ENCODE measurements around the gene UQCC2. TPM values are rescaled to one million over a fixed set of nuclear protein-coding genes. Genes with fewer than 3 reads are reported as not detected.

Gene UQCC2
- total RNA-seq, 2 experiments from 2014 or later = 118 to 126 TPM

- Mint-ChIP-seq H3K36me3 (no peaks in the 10 kb centered on the region), H3K27me3 (peaks cover 6% of the 10 kb centered on the region)
- DNase-seq = no peak
These were observed 12.0 kb upstream of the UQCC2 start for GRCh38 chr6:33723371-33724085.

GRCh38 chr6:33722103-33722623 is 10.7 kb upstream of the UQCC2 start:
- peaks cover 16% of the 10 kb centered on the region for H3K4me1 Mint-ChIP-seq
- no peak overlapping the region for H3K4me3 Mint-ChIP-seq
- peaks cover 6% of the 10 kb centered on the region for H3K27me3 Mint-ChIP-seq
- H3K36me3 Mint-ChIP-seq = no peaks in the 10 kb centered on the region
- H3K27ac Mint-ChIP-seq = no peak overlapping the region
- no peak for DNase-seq
- H3K9me3 Mint-ChIP-seq = no peaks in the 10 kb centered on the region

More at GRCh38 chr6:33723371-33724085, 12.0 kb upstream of the UQCC2 start:
- Mint-ChIP-seq H3K4me1 (peaks cover 16% of the 10 kb centered on the region), H3K27ac (no peak overlapping the region), H3K4me3 (no peak overlapping the region), H3K9me3 (no peaks in the 10 kb centered on the region)

GRCh38 chr6:33721508-33721907 is 10.0 kb upstream of the UQCC2 start:
- no peaks in the 10 kb centered on the region for H3K9me3 Mint-ChIP-seq
- no peaks in the 10 kb centered on the region for H3K36me3 Mint-ChIP-seq
- H3K4me1 Mint-ChIP-seq = peaks cover 16% of the 10 kb centered on the region
- DNase-seq = no peak
- no peak overlapping the region for H3K27ac Mint-ChIP-seq
- peaks cover 6% of the 10 kb centered on the region for H3K27me3 Mint-ChIP-seq
- H3K4me3 Mint-ChIP-seq = no peak overlapping the region

GRCh38 chr6:33720998-33721397 is 9.5 kb upstream of the UQCC2 start:
- peaks cover 6% of the 10 kb centered on the region for H3K27me3 Mint-ChIP-seq
- H3K4me1 Mint-ChIP-seq = peaks cover 16% of the 10 kb centered on the region
- H3K4me3 Mint-ChIP-seq = no peak overlapping the region
- no peaks in the 10 kb centered on the region for H3K36me3 Mint-ChIP-seq
- no peak for DNase-seq
- no peaks in the 10 kb centered on the region for H3K9me3 Mint-ChIP-seq
- no peak overlapping the region for H3K27ac Mint-ChIP-seq

- Mint-ChIP-seq H3K4me3 (no peak overlapping the region), H3K27ac (no peak overlapping the region), H3K27me3 (peaks cover 6% of the 10 kb centered on the region), H3K9me3 (no peaks in the 10 kb centered on the region), H3K36me3 (no peaks in the 10 kb centered on the region), H3K4me1 (peaks cover 9% of the 10 kb centered on the region)
- no peak for DNase-seq
These were observed 8.0 kb upstream of the UQCC2 start for GRCh38 chr6:33719326-33719987.

GRCh38 chr6:33718713-33719112 is 7.2 kb upstream of the UQCC2 start:
- Mint-ChIP-seq H3K4me1 (peaks cover 3% of the 10 kb centered on the region), H3K27ac (no peak overlapping the region), H3K9me3 (no peaks in the 10 kb centered on the region), H3K4me3 (no peak overlapping the region), H3K27me3 (peaks cover 6% of the 10 kb centered on the region), H3K36me3 (no peaks in the 10 kb centered on the region)
- no peak for DNase-seq

GRCh38 chr6:33717934-33718455 is 6.5 kb upstream of the UQCC2 start:
- Mint-ChIP-seq H3K4me3 (no peak overlapping the region), H3K9me3 (no peaks in the 10 kb centered on the region), H3K27me3 (peaks cover 6% of the 10 kb centered on the region), H3K36me3 (no peaks in the 10 kb centered on the region), H3K4me1 (no peaks in the 10 kb centered on the region), H3K27ac (no peak overlapping the region)
- no peak for DNase-seq

GRCh38 chr6:33716890-33717632 is 5.6 kb upstream of the UQCC2 start:
- Mint-ChIP-seq H3K27me3 (peaks cover 6% of the 10 kb centered on the region), H3K36me3 (no peaks in the 10 kb centered on the region), H3K9me3 (no peaks in the 10 kb centered on the region), H3K4me1 (peaks cover under 1% of the 10 kb centered on the region), H3K4me3 (no peak overlapping the region), H3K27ac (no peak overlapping the region)
- no peak for DNase-seq

GRCh38 chr6:33716379-33716778 is 4.9 kb upstream of the UQCC2 start:
- no peaks in the 10 kb centered on the region for H3K9me3 Mint-ChIP-seq
- peaks cover 4% of the 10 kb centered on the region for H3K4me1 Mint-ChIP-seq
- H3K36me3 Mint-ChIP-seq = peaks cover 1% of the 10 kb centered on the region
- H3K4me3 Mint-ChIP-seq = no peak overlapping the region
- no peak overlapping the region for H3K27ac Mint-ChIP-seq
- DNase-seq = no peak
- peaks cover 6% of the 10 kb centered on the region for H3K27me3 Mint-ChIP-seq

- Mint-ChIP-seq H3K27me3 (no peaks in the 10 kb centered on the region), H3K36me3 (peaks cover 18% of the 10 kb centered on the region), H3K4me3 (no peak overlapping the region)
These were observed 3.0 kb upstream of the UQCC2 start for GRCh38 chr6:33714385-33715040.

GRCh38 chr6:33713786-33714185 is 2.3 kb upstream of the UQCC2 start:
- Mint-ChIP-seq H3K27ac (no peak overlapping the region), H3K9me3 (no peaks in the 10 kb centered on the region), H3K27me3 (no peaks in the 10 kb centered on the region), H3K36me3 (peaks cover 24% of the 10 kb centered on the region), H3K4me1 (peaks cover 24% of the 10 kb centered on the region), H3K4me3 (no peak overlapping the region)
- no peak for DNase-seq

More at GRCh38 chr6:33714385-33715040, 3.0 kb upstream of the UQCC2 start:
- Mint-ChIP-seq H3K9me3 (no peaks in the 10 kb centered on the region), H3K4me1 (peaks cover 18% of the 10 kb centered on the region), H3K27ac (no peak overlapping the region)
- DNase-seq = no peak

- no peak overlapping the region for H3K27ac Mint-ChIP-seq
- no peaks in the 10 kb centered on the region for H3K27me3 Mint-ChIP-seq
- H3K4me3 Mint-ChIP-seq = no peak overlapping the region
- H3K36me3 Mint-ChIP-seq = peaks cover 29% of the 10 kb centered on the region
- peaks cover 28% of the 10 kb centered on the region for H3K4me1 Mint-ChIP-seq
- no peak for DNase-seq
- no peaks in the 10 kb centered on the region for H3K9me3 Mint-ChIP-seq
These were observed 1.4 kb upstream of the UQCC2 start for GRCh38 chr6:33712914-33713313.

GRCh38 chr6:33710296-33711121 is 991 bp downstream of the UQCC2 start:
- no peaks in the 10 kb centered on the region for H3K9me3 Mint-ChIP-seq
- peak overlapping the region; percentile 95 for H3K4me3 Mint-ChIP-seq
- H3K27me3 Mint-ChIP-seq = no peaks in the 10 kb centered on the region
- peaks cover 35% of the 10 kb centered on the region for H3K36me3 Mint-ChIP-seq
- peak overlapping the region; percentile 99 for H3K27ac Mint-ChIP-seq
- peaks cover 35% of the 10 kb centered on the region for H3K4me1 Mint-ChIP-seq
- DNase-seq = no peak
